Stimulated activated CD4-positive, alpha-beta T cell treated with anti-CD3 and anti-CD28 coated beads, Interleukin-2, amount 100 ng/mL, for 4 hours (primary cell): Measurements from ENCODE around the gene TUBB3.
"Not testable (repeated sequence)": the region's sequence is repeated elsewhere in the genome, so short reads cannot be mapped to it uniquely, and the experiment has no call there.

ENCODE experiments used
- DNase-seq: peaks from one replicate; pipeline ENCODE4 v3.0.0-alpha.2; 2020; ENCODE audit warnings: low read depth

The TUBB3 gene

GRCh38 chr16:89902980-89903379 is 20.2 kb upstream of the TUBB3 start:
- no peak for DNase-seq

GRCh38 chr16:89903908-89904515 is 19.1 kb upstream of the TUBB3 start:
- DNase-seq = no peak

- DNase-seq = no peak
Measured at GRCh38 chr16:89904606-89905510, 18.3 kb upstream of the TUBB3 start.

GRCh38 chr16:89905511-89906139 is 17.5 kb upstream of the TUBB3 start:
- no peak for DNase-seq

- no peak for DNase-seq
Measured at GRCh38 chr16:89906140-89907025, 16.8 kb upstream of the TUBB3 start.

GRCh38 chr16:89907055-89907814 is 15.9 kb upstream of the TUBB3 start:
- no peak for DNase-seq

- no peak for DNase-seq
Measured at GRCh38 chr16:89908236-89908635, 14.9 kb upstream of the TUBB3 start.

GRCh38 chr16:89909777-89910716 is 13.1 kb upstream of the TUBB3 start:
- DNase-seq = peak; percentile 49

GRCh38 chr16:89910717-89911354 is 12.3 kb upstream of the TUBB3 start:
- no peak for DNase-seq

- no peak for DNase-seq
Measured at GRCh38 chr16:89911375-89911774, 11.8 kb upstream of the TUBB3 start.

- DNase-seq = no peak
Measured at GRCh38 chr16:89912143-89912542, 11.0 kb upstream of the TUBB3 start.

- no peak for DNase-seq
Measured at GRCh38 chr16:89912627-89913026, 10.5 kb upstream of the TUBB3 start.

GRCh38 chr16:89913408-89914387 is 9.4 kb upstream of the TUBB3 start:
- DNase-seq = no peak

- not testable (repeated sequence) for DNase-seq
Measured at GRCh38 chr16:89914642-89915285, 8.4 kb upstream of the TUBB3 start.

GRCh38 chr16:89915303-89916232 is 7.6 kb upstream of the TUBB3 start:
- DNase-seq = no peak

GRCh38 chr16:89917773-89918452 is 5.2 kb upstream of the TUBB3 start:
- peak; percentile 26 for DNase-seq
